Mammary epithelial cell (primary cell): ENCODE data around the gene KCNN3.

Experiments
- CTCF ChIP-seq, 2 donors: IDR thresholded peaks in 1 of 2; conservative IDR thresholded peaks in 1 of 2; 2 replicates each; pipeline ENCODE4 v1.5.1; 2011 to 2012; ENCODE audit warnings: inconsistent platforms in 2 of 2, low read length in 2 of 2, mild to moderate bottlenecking in 2 of 2, control low read depth in 1 of 2, low read depth in 1 of 2; ENCODE audit not compliant: insufficient read depth in 1 of 2; ENCODE audit errors: extremely low read depth in 1 of 2
- EZH2 ChIP-seq: IDR thresholded peaks from 2 replicates; pipeline ENCODE4 v1.6.1; 2012; ENCODE audit warnings: low read length, inconsistent platforms, borderline replicate concordance

- TF ChIP-seq CTCF (conservative IDR thresholded peaks at IDR 0.05 in 1 of 2, IDR thresholded peaks at IDR 0.05 in 1 of 2; ENCODE audit: extremely low read depth in 1 of 2, insufficient read depth in 1 of 2, low read depth in 1 of 2, low read length in 2 of 2) (no peak), EZH2 (no peak)
Observed at GRCh38 chr1:154689083-154689482, 181.0 kb downstream of the KCNN3 start.
